Measurements from ENCODE around the gene SLC6A8.

SLC6A8 gene

GRCh38 chrX:153687121-153688039 is at the start of gene SLC6A8:
Gene SLC6A8, plus strand, starts transcription at chrX:153687926. Its CDS starts 649 bp downstream, at chrX:153688575.
- peak; percentile 71 for DNase-seq (ENCODE audit: low spot score)

GRCh38 chrX:153638041-153638371 is 49.7 kb upstream of the SLC6A8 start:
- DNase-seq (ENCODE audit: low spot score): no peak

GRCh38 chrX:153638436-153639176 is 49.1 kb upstream of the SLC6A8 start:
- DNase-seq (ENCODE audit: low spot score): no peak

- no peak for DNase-seq (ENCODE audit: low spot score)
These were observed 48.3 kb upstream of the SLC6A8 start for GRCh38 chrX:153639177-153640044.

- no peak for DNase-seq (ENCODE audit: low spot score)
These were observed 47.6 kb upstream of the SLC6A8 start for GRCh38 chrX:153640045-153640686.

GRCh38 chrX:153640736-153641575 is 46.8 kb upstream of the SLC6A8 start:
- DNase-seq (ENCODE audit: low spot score): no peak

GRCh38 chrX:153641627-153642026 is 46.1 kb upstream of the SLC6A8 start:
- DNase-seq (ENCODE audit: low spot score): no peak

- DNase-seq (ENCODE audit: low spot score): no peak
These were observed 45.6 kb upstream of the SLC6A8 start for GRCh38 chrX:153642051-153642654.

- no peak for DNase-seq (ENCODE audit: low spot score)
These were observed 44.9 kb upstream of the SLC6A8 start for GRCh38 chrX:153642655-153643430.

GRCh38 chrX:153643431-153644351 is 44.0 kb upstream of the SLC6A8 start:
- DNase-seq (ENCODE audit: low spot score): peak; percentile 24

GRCh38 chrX:153644356-153645125 is 43.2 kb upstream of the SLC6A8 start:
- DNase-seq (ENCODE audit: low spot score): no peak

- DNase-seq (ENCODE audit: low spot score): no peak
These were observed 42.6 kb upstream of the SLC6A8 start for GRCh38 chrX:153645151-153645550.

- DNase-seq (ENCODE audit: low spot score): no peak
These were observed 41.7 kb upstream of the SLC6A8 start for GRCh38 chrX:153645921-153646488.

- DNase-seq (ENCODE audit: low spot score): no peak
These were observed 40.9 kb upstream of the SLC6A8 start, which contains the start of gene DUSP9 for GRCh38 chrX:153646620-153647373. Gene DUSP9, plus strand, starts transcription at chrX:153647203. Its CDS starts 751 bp downstream, at chrX:153647954.

GRCh38 chrX:153647461-153648357 is 40.0 kb upstream of the SLC6A8 start:
- no peak for DNase-seq (ENCODE audit: low spot score)
